Glutamatergic neuron (in vitro differentiated cells): ENCODE data around the gene DENND2C. TPM values are rescaled to one million over a fixed set of nuclear protein-coding genes. Genes with fewer than 3 reads are reported as not detected.
A peak's percentile ranks its signal among the peaks of the same experiment; 100 is the strongest.

Experiments used
- DNase-seq: peaks from one replicate; pipeline ENCODE4 v3.0.0; 2022
- H3K27ac Mint-ChIP-seq: one replicate; pipeline ENCODE4 v1.8.0; 2020; ENCODE audit warnings: mild to moderate bottlenecking, mixed read lengths, inconsistent platforms; ENCODE audit not compliant: unreplicated experiment
- H3K27me3 Mint-ChIP-seq: one replicate; pipeline ENCODE4 v1.8.0; 2020; ENCODE audit warnings: mild to moderate bottlenecking, moderate library complexity, mixed read lengths, inconsistent platforms; ENCODE audit not compliant: unreplicated experiment
- H3K36me3 Mint-ChIP-seq: one replicate; pipeline ENCODE4 v1.8.0; 2020; ENCODE audit warnings: mild to moderate bottlenecking, mixed read lengths, inconsistent platforms; ENCODE audit not compliant: unreplicated experiment
- H3K4me1 Mint-ChIP-seq: one replicate; pipeline ENCODE4 v1.8.0; 2020; ENCODE audit warnings: mild to moderate bottlenecking, low read depth, mixed read lengths, inconsistent platforms; ENCODE audit not compliant: unreplicated experiment
- H3K4me3 Mint-ChIP-seq: one replicate; pipeline ENCODE4 v1.8.0; 2020; ENCODE audit warnings: mild to moderate bottlenecking, mixed read lengths, inconsistent platforms; ENCODE audit not compliant: unreplicated experiment
- H3K9me3 Mint-ChIP-seq: one replicate; pipeline ENCODE4 v1.8.0; 2020; ENCODE audit warnings: mild to moderate bottlenecking, moderate library complexity, mixed read lengths, inconsistent platforms; ENCODE audit not compliant: unreplicated experiment
- CTCF ChIP-seq: fragments of 200-600 bp; sonication (generic); IDR thresholded peaks from one replicate; pipeline ENCODE4 v1.5.0; 2021; ENCODE audit not compliant: partially characterized antibody, unreplicated experiment
- total RNA-seq: library from RNA; stranded (reverse); fragmentation: NEBNext Ultra II Directional; extraction: Animal tissue kit (Norgen Biotek cat#: 25700); gene quantifications from one replicate; pipeline ENCODE4 v1.2.1, GENCODE V29; 2021; ENCODE audit not compliant: unreplicated experiment

The DENND2C gene
- total RNA-seq, 1 donor from 2014 or later = 0.54 TPM

GRCh38 chr1:114670083-114671010 lies 498 bp upstream of the DENND2C start:
- TF ChIP-seq CTCF = peak; percentile 22
- Mint-ChIP-seq H3K4me3 (peak overlapping the region; percentile 91), H3K9me3 (peaks cover 2% of the 10 kb centered on the region), H3K4me1 (no peaks in the 10 kb centered on the region), H3K27me3 (peaks cover 2% of the 10 kb centered on the region), H3K27ac (peak overlapping the region; percentile 44), H3K36me3 (no peaks in the 10 kb centered on the region)
- DNase-seq = peak; percentile 92

- TF ChIP-seq CTCF = no peak
- H3K27ac Mint-ChIP-seq = no peak overlapping the region
- H3K4me3 Mint-ChIP-seq = peak overlapping the region; percentile 91
- no peaks in the 10 kb centered on the region for H3K36me3 Mint-ChIP-seq
- H3K27me3 Mint-ChIP-seq = peaks cover 2% of the 10 kb centered on the region
- H3K9me3 Mint-ChIP-seq = peaks cover 2% of the 10 kb centered on the region
- H3K4me1 Mint-ChIP-seq = no peaks in the 10 kb centered on the region
- no peak for DNase-seq
Measured at GRCh38 chr1:114668784-114669561, 876 bp downstream of the DENND2C start.

- no peak for TF ChIP-seq CTCF
- H3K9me3 Mint-ChIP-seq = peaks cover 2% of the 10 kb centered on the region
- H3K27me3 Mint-ChIP-seq = peaks cover 2% of the 10 kb centered on the region
- peak overlapping the region; percentile 3 for H3K4me3 Mint-ChIP-seq
- no peaks in the 10 kb centered on the region for H3K36me3 Mint-ChIP-seq
- no peaks in the 10 kb centered on the region for H3K4me1 Mint-ChIP-seq
- DNase-seq = no peak
- no peak overlapping the region for H3K27ac Mint-ChIP-seq
Measured at GRCh38 chr1:114668373-114668772, 1.5 kb downstream of the DENND2C start.

- H3K4me1 Mint-ChIP-seq = no peaks in the 10 kb centered on the region
- H3K27ac Mint-ChIP-seq = no peak overlapping the region
- DNase-seq = no peak
- peaks cover 2% of the 10 kb centered on the region for H3K27me3 Mint-ChIP-seq
- H3K36me3 Mint-ChIP-seq = no peaks in the 10 kb centered on the region
- no peak for TF ChIP-seq CTCF
- no peak overlapping the region for H3K4me3 Mint-ChIP-seq
- peaks cover 2% of the 10 kb centered on the region for H3K9me3 Mint-ChIP-seq
Measured at GRCh38 chr1:114666954-114667353, 2.9 kb downstream of the DENND2C start.
